Measurements from ENCODE around the gene ARHGEF33. TPM values are rescaled to one million over a fixed set of nuclear protein-coding genes. Genes with fewer than 3 reads are reported as not detected.

ARHGEF33 gene
- total RNA-seq, 1 donor = 0.72 TPM

DNA sequence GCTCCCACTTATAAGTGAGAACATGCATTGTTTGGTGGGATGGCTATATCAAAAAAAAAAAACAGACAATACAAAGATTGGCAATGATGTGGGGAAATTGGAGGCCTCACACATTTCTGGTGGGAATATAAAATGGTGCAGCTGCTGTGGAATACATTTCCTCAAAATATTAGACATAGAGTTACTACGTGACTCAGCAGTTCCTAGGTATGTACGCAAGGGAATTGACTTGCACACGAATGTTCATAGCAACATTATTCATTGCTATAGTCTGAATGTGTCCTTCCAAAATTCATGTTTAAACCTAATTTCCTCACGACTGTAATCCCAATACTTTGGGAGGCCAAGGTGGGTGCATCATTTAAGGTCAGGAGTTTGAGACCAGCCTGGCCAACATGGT lies 2.3 kb upstream of the ARHGEF33 start:
- H4K20me1 ChIP-seq (ENCODE audit: insufficient read depth, low read length) = no peaks in the 10 kb centered on the region
- no peaks in the 10 kb centered on the region for H3K79me2 ChIP-seq (ENCODE audit: insufficient read depth, low read length)
- H3K4me2 ChIP-seq (ENCODE audit: insufficient read depth, low read length) = no peak overlapping the region
- no peak overlapping the region for H2AFZ ChIP-seq (ENCODE audit: low read length)
- H3K4me3 ChIP-seq (ENCODE audit: insufficient read depth, low read length) = no peak overlapping the region
- H3K27me3 ChIP-seq (ENCODE audit: insufficient read depth, low read length) = no peaks in the 10 kb centered on the region
- TF ChIP-seq, protein P1, sequence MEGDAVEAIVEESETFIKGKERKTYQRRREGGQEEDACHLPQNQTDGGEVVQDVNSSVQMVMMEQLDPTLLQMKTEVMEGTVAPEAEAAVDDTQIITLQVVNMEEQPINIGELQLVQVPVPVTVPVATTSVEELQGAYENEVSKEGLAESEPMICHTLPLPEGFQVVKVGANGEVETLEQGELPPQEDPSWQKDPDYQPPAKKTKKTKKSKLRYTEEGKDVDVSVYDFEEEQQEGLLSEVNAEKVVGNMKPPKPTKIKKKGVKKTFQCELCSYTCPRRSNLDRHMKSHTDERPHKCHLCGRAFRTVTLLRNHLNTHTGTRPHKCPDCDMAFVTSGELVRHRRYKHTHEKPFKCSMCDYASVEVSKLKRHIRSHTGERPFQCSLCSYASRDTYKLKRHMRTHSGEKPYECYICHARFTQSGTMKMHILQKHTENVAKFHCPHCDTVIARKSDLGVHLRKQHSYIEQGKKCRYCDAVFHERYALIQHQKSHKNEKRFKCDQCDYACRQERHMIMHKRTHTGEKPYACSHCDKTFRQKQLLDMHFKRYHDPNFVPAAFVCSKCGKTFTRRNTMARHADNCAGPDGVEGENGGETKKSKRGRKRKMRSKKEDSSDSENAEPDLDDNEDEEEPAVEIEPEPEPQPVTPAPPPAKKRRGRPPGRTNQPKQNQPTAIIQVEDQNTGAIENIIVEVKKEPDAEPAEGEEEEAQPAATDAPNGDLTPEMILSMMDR (IDR thresholded peaks at IDR 0.05; ENCODE audit: extremely low read depth, low read depth, low read length) = no peak
- H3K36me3 ChIP-seq (ENCODE audit: insufficient read depth, low read length) = no peaks in the 10 kb centered on the region
- no peak overlapping the region for H3K27ac ChIP-seq (ENCODE audit: low read depth, low read length)
- no peaks in the 10 kb centered on the region for H3K4me1 ChIP-seq (ENCODE audit: insufficient read depth, low read length)
- H3K9me3 ChIP-seq (ENCODE audit: low read depth, low read length) = no peaks in the 10 kb centered on the region
- DNase-seq (ENCODE audit: insufficient read length, low spot score, missing footprints) = no peak

DNA sequence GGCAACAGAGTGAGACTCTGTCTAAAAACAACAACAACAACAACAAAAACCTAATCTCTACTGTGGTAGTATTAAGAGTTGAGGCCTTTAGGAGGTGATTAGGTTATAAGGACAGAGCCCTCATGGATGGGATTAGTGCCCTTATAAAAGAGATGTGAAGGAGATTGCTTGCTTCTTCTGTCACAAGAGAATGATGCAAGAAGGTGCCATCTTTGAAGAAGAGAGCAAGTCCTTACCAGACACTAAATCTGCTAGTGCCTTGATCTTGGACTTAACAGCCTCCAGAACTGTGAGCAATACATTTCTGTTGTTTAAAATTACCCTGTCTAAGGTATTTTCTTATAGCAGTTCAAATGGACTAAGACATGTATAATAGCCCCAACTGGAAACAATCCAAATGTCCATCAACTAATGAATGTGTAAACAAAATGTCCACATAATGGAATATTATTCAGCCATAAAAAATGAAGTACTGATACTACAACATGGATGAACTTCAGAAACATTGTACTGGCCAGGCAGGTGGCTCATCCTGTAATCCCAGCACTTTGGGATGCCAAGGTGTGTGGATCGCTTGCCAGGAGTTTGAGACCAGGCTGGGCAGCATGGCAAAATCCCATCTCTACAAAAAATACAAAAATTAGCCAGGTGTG lies 1.6 kb upstream of the ARHGEF33 start:
- Histone ChIP-seq H3K27me3 (ENCODE audit: insufficient read depth, low read length) (no peaks in the 10 kb centered on the region), H3K4me2 (ENCODE audit: insufficient read depth, low read length) (no peak overlapping the region), H2AFZ (ENCODE audit: low read length) (no peak overlapping the region), H3K4me3 (ENCODE audit: insufficient read depth, low read length) (no peak overlapping the region), H3K9me3 (ENCODE audit: low read depth, low read length) (no peaks in the 10 kb centered on the region), H3K36me3 (ENCODE audit: insufficient read depth, low read length) (no peaks in the 10 kb centered on the region), H3K79me2 (ENCODE audit: insufficient read depth, low read length) (no peaks in the 10 kb centered on the region), H3K27ac (ENCODE audit: low read depth, low read length) (no peak overlapping the region), H3K4me1 (ENCODE audit: insufficient read depth, low read length) (no peaks in the 10 kb centered on the region), H4K20me1 (ENCODE audit: insufficient read depth, low read length) (no peaks in the 10 kb centered on the region)
- TF ChIP-seq, protein P1 (IDR thresholded peaks at IDR 0.05; ENCODE audit: extremely low read depth, low read depth, low read length) = no peak
- no peak for DNase-seq (ENCODE audit: insufficient read length, low spot score, missing footprints)

DNA sequence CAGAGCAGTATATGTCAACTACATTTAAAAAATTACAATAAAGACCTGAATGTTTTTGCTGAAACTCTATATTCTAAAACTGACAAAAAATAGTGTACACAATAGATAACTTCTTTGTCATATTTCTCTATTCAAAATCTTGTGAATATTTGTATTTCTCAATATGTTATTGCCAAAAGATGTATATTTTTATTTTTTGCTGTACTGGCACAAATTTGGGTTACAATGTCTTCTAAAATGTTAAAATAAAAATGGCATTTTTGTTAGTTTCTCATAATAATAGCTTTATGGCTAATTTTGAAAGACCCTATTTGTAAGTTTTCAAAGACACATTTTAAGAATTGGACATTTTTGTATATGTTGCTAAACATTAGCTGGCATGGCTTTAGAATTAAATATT lies 630 bp upstream of the ARHGEF33 start:
- no peaks in the 10 kb centered on the region for H3K36me3 ChIP-seq (ENCODE audit: insufficient read depth, low read length)
- H3K9me3 ChIP-seq (ENCODE audit: low read depth, low read length) = no peaks in the 10 kb centered on the region
- H3K4me3 ChIP-seq (ENCODE audit: insufficient read depth, low read length) = no peak overlapping the region
- no peak overlapping the region for H3K4me2 ChIP-seq (ENCODE audit: insufficient read depth, low read length)
- no peaks in the 10 kb centered on the region for H3K79me2 ChIP-seq (ENCODE audit: insufficient read depth, low read length)
- no peak overlapping the region for H3K27ac ChIP-seq (ENCODE audit: low read depth, low read length)
- H2AFZ ChIP-seq (ENCODE audit: low read length) = no peak overlapping the region
- TF ChIP-seq, protein P1 (IDR thresholded peaks at IDR 0.05; ENCODE audit: extremely low read depth, low read depth, low read length) = no peak
- H3K4me1 ChIP-seq (ENCODE audit: insufficient read depth, low read length) = no peaks in the 10 kb centered on the region
- H4K20me1 ChIP-seq (ENCODE audit: insufficient read depth, low read length) = no peaks in the 10 kb centered on the region
- no peaks in the 10 kb centered on the region for H3K27me3 ChIP-seq (ENCODE audit: insufficient read depth, low read length)
- DNase-seq (ENCODE audit: insufficient read length, low spot score, missing footprints) = no peak

DNA sequence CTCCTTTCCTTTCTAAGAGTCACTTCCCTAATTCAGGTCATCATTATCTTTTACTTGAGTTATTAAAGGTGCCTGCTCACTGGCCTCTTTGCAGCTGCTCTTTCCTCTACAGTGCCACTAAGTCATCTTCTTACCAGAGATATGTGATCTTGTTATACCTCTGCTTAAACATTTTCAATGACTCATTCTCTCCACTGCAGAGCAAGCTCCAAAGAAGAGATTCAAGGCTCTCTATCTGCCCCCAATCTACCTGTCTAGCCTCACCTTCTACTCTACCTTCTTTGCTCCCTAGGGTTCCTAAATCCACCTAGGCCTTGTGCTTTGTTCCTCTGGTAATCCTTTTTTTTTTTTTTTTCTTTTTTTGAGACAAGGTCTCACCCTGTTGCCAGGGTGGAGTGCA lies 3.1 kb downstream of the ARHGEF33 start:
- no peak overlapping the region for H3K4me2 ChIP-seq (ENCODE audit: insufficient read depth, low read length)

More for the DNA sequence above, 3.1 kb downstream of the ARHGEF33 start:
- Histone ChIP-seq H3K36me3 (ENCODE audit: insufficient read depth, low read length) (no peaks in the 10 kb centered on the region), H3K4me1 (ENCODE audit: insufficient read depth, low read length) (no peaks in the 10 kb centered on the region), H3K4me3 (ENCODE audit: insufficient read depth, low read length) (no peak overlapping the region), H2AFZ (ENCODE audit: low read length) (no peak overlapping the region), H3K9me3 (ENCODE audit: low read depth, low read length) (no peaks in the 10 kb centered on the region), H4K20me1 (ENCODE audit: insufficient read depth, low read length) (no peaks in the 10 kb centered on the region), H3K27ac (ENCODE audit: low read depth, low read length) (no peak overlapping the region), H3K27me3 (ENCODE audit: insufficient read depth, low read length) (no peaks in the 10 kb centered on the region), H3K79me2 (ENCODE audit: insufficient read depth, low read length) (no peaks in the 10 kb centered on the region)
- TF ChIP-seq, protein P1 (IDR thresholded peaks at IDR 0.05; ENCODE audit: extremely low read depth, low read depth, low read length) = no peak
- no peak for DNase-seq (ENCODE audit: insufficient read length, low spot score, missing footprints)

Measured in osteoblast (primary cell).